Activated CD8-positive, alpha-beta memory T cell treated with anti-CD3 and anti-CD28 coated beads, Interleukin-2, amount 50 U/mL, for 48 hours (primary cell): ENCODE measurements around the gene DENND1A.
"Not testable (repeated sequence)": the region's sequence is repeated elsewhere in the genome, so short reads cannot be mapped to it uniquely, and the experiment has no call there.

Source experiments
- DNase-seq: peaks from one replicate; pipeline ENCODE4 v3.0.0-alpha.2; 2020

Gene DENND1A

DNA sequence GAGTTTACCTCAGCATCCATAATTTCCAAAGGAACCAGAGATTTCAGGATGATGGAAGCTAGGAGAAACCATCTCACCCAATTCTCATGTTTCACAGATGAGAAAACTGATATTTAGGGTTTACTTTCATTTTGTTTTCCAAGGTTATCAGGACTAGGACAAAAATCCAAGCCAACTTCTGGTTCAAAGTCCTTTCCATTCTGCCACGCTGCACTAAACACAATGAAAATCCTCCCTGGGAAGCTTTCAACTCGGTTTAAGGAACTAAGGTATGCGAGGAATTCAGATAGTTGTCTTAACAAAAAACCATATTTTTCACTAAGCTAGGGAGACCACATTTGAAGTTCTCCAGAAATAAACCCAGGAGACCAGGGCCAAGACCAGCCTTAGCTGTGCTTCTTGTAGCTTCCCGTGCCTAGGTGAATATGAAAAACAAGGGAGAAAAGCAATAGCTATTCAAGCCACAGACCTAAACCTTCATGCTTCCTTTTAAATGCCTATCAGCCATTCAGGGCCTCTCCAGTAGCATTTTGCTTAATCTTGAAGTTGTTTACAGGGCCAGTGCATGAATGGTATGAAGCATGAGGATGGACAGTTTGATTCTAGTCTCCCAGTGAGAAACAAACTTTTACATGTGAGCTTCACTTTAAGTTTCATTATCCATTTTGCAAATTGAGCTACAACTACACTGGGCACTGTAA, 167.9 kb downstream of the DENND1A start:
- DNase-seq: no peak

DNA sequence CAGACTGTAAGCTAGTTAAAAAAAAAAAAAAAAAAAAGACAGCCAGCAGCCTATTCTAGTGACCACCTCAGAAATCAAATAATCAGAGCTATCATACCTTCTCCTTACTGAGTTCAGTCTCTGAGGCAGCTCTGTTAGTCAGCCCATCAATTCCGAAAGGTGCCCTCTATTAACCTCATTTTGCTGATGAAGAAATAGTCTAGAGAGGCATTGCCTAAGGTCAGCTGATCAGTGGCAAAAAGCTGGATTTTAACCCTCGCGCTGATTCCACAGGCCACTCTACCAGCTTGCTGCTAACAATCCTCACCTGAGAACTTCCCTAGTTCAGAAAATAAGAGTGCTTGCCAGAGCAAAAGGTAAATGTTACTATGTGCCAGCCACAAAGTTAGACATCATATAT, 172.0 kb downstream of the DENND1A start:
- DNase-seq: no peak

DNA sequence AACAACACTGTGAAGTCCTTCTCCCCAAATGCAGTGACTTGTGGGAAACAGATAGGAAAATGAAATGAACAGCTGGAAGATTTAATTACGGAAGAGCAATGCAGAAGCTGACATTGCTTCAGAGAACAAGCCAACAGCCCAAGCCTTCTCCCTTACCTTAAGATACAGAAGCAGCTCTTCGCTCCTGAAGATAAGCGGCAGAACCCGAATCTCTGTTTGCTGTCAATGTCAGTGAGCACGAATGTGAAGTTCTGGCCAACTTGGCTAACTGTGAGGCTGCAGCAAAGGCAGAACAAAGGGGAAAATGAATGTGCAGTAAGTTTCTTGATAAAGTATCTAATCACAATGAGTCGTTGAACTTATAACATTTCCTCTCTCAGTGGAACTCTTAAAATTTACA, 172.4 kb downstream of the DENND1A start:
- no peak for DNase-seq

DNA sequence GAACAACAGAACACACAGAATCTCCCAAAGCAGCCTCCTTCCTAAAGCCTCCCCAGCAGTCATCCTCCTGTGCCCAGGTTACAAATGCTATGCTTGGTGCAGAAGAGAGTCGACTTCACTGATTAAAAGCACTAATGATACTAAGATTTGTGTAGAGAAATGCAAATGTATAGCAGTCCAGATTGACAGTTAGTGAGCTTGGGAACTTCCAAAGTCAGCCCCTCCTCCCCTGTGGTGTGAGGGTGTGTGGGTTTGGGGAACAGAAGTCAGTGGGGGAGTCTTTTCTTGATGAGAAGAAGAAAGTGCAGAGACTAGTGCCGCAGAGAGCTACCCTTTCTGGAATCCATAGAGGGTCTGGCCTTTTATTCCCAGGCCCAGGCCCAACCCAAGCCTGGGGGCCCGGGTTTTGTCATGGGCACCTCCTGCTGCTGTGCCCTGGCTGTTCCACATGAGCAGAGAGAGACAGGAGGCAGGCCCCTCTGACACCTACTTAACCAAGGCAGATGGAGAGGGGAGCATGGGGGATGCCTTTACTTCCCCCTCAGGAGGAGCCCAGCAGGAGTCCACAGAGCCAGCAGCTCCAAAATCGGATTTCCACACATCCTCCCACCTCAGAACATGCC, 173.3 kb downstream of the DENND1A start:
- no peak for DNase-seq

DNA sequence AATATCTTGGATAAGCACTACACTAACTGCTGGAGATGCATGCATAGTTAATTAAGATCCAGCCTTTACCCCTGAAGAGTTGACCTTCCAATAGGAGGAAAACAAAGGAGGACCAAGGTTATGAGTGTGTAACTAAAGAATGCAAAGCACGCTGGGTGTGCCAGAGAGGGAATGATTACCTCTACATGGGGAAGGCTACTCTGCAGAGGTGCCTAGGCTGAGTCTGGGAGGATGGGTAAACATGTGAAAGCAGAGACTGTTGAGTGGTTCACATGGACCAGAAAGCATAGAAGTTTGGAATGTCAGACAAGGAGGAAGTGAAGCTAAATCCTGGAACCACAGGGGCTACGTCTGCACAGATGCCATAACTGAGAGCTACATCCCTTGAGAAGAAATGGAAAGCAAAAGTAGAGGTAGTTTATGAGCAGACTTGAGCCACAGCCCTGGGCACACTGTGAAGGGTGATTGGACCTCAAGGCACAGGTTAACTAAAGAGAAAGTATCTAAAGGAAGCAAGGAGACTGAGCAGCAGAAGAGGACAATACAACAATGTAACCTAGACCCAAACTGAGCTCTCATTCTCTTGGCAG, 176.2 kb downstream of the DENND1A start:
- no peak for DNase-seq

DNA sequence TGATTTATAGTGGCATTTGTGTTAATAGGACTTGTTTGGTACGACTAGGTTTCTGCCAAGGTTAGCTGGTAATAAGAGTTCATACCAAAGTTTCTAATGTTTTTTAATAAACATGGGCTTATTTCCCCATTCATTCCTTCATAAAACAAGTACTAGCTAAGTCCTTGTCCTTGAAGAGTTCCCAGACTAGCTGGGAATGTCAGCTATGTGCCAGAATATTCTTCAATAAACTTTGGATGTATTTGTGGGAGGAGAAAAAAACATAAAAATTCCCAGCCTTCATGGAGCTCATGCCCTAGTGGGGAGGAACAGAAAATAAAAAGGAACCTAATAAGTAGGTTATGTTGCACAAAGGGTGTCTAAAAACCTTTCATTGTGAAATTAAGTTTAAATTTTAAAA, 176.9 kb downstream of the DENND1A start:
- no peak for DNase-seq

DNA sequence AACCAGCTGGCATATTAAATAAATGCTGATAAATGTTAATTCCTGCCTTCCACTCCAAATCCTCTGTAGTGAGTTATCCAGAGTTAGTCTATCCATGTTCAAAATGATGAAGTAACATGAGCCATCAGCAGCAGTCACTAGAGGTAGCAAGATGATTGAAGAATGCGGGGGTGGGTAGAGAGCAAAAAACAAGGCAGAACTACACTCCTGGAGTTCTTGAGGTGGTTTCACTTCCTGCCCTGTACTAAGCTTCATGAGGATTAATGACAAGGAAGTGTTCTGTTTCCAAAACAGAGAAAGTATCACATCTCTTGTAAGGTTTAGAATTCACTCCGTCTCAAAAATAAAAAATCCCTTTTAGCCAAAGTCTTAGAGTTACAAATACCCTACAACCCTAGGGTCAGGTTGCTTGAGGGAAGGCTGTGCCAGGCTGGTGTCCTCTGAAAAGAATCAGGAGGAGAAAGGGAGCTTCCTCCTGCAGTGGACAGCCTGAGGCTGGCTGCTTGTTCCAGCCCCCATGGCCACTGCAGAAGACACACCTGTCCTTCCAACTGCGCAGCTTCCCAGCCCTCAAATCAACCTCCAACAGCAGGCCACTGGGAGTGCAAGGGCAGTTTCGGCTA, 180.2 kb downstream of the DENND1A start:
- no peak for DNase-seq

DNA sequence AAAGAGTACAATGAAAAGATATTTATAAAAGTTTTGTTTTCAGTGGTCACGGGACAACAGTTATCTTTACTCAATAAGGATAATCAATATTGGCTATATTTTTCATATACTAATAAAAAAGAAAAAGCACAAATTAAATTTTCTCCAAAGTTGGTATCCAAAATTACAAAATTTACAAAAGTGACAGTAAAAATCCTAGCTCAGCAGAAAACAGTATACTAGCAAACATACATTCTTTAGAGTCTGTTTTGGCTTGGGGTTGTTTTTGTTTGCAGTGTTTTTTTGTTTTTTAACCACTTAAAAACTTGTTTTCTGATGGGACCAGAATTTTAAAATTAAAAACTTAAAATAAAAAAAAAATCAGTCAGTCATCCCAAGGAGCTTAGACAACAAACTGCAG, 183.2 kb downstream of the DENND1A start:
- DNase-seq: no peak

DNA sequence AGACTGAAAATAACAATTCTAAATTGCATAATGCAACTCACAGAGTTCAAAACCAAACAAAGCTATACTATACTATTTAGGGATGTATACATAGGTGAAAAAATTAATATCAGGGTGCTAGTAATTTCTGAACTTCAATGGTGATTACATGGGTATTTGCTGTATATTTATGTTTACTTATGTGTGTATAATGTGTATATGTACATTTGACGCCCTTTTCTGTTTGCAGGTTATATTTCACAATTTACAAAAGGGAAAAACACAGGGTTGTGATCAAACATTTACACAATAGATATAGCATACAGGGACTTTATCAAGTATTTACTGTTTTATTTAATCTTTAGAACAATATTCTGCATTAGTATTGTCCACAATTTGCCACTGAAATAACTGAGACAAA, 184.0 kb downstream of the DENND1A start:
- DNase-seq: no peak

DNA sequence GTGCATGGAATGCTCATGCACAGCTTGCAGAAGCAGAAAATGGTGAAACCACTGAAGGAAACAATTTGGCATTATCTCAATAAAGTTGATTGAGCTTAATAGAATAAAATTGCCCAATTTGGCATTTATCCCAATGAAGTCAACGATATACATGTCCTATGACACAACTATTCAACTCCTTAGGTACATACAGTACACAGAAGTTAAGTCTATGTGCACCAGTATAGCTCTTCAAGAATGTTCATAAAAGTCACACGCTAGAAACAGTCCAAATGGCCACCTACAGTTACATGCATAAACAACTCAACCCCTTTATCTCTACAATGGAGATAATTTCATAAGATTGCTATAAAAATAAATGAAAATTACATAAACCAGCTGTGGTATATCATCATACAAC, 184.5 kb downstream of the DENND1A start:
- DNase-seq: no peak

DNA sequence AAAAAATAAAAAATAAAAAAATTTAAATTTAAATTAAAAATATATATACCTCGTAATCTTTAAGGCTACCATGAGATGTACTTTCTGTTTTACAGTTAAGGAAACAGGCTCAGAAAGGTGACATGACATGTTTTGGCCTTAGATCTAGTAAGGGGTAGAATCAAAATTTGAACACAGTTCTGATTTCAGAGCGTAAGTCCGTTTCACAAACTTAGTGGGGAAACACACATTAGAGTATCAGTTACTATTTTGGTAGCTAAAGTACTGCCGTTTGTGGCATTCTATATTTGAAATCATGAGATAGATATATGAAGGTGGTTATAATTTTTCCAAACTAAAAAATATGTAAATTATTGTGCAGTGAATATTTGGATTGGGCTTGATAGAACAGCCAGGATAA, 186.2 kb downstream of the DENND1A start:
- DNase-seq: no peak

DNA sequence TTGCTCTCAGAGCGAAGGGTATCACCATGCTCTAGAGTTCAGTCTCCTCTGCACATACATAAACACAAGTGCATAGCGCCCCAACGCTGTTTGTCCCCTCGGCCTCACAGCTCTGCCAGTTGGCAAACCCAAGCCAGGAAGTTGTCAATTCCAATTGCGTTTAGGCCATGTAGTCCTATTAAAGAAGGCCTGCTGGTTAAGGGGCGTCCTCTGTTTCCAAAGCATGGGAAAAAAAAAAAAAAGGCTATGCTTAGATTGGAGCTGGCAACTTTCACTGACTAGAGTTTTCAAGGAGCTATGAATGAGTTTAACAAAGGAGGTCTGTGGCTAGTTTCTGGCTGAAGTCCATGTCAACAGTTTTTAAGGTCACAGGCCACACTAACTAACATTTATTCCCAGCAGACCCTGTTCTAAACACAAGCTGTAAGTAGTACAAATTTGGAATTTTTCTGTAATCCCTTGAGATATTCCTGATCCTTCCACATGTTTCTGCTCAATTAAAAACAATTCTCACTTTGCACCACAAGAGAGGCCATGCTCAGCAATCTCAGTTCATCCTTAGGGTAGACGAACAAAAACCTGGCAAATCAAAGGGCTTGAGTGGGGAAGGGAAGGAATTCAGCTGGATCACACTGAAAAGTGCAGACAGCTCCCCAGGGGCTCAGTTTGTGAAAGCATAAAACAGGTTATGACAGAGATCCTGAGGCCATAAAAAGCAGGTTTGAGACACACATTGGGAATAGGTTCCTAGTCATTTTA, 187.7 kb downstream of the DENND1A start:
- DNase-seq: no peak

DNA sequence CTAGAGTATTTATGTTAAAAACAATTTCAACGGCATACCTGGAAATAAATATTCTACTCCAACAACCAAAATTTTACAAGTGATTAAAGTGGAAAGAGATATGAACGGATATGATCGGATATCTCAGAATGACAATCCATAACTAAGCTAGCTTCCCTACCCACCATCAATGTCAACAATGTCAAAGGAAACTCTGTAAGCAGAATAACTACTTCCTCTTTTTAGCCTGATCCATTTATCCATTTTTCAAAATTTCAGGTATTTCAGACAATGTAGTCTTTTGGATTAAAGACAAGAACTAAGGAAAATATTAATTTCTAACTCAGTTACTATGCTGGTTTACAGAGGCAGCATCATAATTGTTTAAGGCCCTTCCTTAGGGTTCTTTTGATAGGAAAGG, 188.7 kb downstream of the DENND1A start:
- no peak for DNase-seq

DNA sequence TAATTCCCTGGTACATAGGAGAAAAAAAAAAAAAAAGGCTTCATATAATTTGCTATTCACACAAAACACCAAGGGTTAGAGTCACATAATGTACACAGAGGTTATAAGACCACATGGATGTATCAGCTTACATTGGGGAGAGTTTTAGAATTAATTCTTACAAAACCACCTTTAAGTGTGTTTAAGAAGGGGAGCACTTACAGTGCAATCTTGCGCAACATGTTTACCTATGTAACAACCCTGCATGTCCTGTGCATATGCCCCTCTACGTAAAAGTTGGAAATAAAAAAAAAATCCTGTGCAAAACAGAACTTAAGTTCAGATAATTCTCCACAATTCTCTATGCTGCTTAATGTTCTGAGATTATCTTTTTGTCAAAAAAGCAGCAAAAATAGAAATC, 190.0 kb downstream of the DENND1A start:
- no peak for DNase-seq

DNA sequence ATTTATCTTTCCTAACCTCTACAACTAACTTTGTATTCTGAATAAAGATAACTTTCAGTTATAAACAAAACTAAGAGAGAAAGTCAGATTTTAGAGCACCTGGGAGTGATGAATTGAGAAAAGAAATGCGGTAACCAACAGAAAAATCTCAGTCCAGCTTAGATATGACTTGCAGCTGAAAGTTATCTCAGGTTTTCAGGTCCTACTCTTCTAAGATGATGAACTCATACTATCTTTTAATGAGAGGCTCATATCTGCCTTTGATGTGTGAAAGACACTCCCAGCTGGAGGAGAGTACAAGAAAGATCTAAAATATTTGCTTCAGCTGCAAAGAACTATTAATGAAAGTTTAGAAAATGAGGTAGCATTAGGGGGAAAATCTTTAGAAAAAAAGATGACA, 190.5 kb downstream of the DENND1A start:
- DNase-seq: no peak

DNA sequence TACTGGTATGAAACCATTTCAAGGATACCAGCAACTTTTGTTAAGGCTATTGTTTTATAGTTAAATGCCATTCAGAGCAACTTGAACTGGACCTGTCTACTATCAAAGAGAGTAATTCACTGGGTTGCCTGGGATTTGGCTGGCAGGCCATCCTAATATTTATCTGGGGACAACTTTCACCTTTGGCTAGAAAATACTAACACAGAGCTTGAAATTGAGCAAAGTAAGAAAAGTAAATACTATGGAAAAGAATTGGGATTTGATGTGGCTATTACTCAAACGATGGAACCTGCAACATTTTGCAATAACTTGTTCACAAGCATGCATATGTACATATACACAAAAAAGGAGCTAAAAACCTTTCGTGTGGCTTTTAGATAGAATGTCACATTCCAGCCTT, 191.3 kb downstream of the DENND1A start:
- no peak for DNase-seq

DNA sequence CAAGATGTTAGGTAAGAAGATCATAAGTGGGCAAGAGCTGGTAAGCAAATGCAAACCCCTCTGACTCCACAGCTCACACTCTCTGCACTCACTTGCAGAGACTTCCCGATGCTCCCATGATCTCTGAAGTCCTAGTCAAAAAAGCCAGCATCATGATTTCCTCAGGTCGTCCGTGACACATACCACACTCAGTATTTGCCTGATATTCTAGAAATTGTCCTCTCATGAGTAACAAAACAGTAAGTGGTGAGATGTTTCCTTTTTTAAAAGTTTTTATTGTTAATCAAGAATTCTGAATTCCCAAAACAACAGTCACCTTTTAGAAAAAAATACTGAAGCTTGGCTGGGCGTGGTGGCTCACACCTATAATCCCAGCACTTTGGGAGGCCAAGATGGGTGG, 194.6 kb downstream of the DENND1A start:
- DNase-seq: no peak

DNA sequence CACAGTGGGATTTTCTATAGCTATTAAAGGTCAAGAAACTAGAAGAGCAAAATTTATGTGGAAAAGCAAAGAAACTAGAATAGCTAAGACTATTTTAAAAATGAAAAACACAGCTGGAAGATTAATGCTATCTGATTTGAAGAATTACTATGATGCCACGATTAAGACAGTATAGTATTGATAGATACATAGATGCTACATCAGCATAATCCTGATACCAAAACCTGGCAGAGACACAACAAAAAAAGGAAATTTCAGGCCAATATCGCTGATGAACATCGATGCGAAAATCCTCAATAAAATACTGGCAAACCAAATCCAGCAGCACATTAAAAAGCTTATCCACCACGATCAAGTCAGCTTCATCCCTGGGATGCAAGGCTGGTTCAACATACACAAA, 201.4 kb downstream of the DENND1A start:
- not testable (repeated sequence) for DNase-seq

DNA sequence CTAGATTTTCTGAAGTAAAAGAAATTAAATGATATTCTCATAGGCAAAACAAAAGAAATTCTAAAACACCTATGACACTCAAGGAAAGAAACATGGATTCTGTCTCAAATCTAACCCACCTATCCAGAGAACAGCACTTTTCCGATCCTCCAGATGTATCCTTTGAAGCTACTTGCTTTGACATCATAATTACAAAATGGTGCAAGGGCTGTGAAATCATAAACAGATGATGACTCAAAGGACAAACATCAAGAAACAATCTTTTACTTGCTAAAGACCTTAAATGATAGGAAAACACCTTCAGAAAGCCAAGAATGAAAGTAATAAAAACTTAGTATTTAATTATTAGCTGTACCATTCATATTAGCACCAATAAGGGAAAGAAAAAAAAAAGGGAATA, 202.6 kb downstream of the DENND1A start:
- DNase-seq: no peak

DNA sequence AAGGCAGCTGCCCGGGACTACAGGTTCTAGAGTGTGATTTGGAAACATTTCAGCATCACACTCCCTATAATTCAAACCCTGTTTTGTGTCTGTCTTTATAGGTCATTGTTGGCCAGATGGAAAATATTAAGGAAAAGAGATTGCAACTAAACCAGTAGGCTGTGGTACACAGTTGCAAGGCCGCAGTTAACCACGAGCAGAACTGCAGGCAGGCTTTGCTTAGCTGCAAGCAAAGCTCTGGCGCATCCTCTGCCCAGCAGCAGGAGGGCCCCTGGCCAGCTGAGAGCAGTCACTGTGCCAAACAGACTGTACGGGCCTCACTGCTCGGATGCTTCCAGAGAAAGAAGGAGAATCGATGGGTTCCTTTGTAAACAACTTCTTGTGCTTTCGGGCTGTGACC, 204.5 kb downstream of the DENND1A start:
- DNase-seq: no peak

DNA sequence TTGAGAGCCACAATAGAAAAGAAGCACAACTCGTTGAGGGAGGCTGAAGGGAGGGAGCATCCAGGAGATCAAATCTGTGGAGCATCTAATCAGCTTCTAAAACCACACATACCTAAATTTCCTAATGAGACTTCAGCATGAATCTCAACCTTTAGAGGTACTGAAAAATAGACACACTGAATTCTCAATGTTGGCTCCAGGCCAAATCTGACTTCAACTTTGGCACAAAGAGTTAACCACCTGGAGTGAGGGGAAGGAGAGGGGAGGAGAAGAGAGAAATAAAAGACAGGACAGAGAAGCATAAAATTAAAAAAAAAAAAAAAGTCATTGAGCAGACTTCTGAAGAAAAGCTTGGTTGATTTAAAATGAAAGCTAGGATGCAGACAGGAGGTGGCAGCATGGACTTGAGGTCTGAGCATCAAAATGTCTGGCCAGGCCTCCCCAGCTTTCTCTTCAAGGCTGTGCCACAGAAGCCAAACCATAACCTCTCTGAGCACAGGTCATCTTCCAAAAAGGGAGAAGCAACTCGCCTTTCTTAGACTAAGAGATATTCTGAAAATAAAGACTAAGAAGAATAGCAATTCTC, 205.6 kb downstream of the DENND1A start:
- DNase-seq: no peak

DNA sequence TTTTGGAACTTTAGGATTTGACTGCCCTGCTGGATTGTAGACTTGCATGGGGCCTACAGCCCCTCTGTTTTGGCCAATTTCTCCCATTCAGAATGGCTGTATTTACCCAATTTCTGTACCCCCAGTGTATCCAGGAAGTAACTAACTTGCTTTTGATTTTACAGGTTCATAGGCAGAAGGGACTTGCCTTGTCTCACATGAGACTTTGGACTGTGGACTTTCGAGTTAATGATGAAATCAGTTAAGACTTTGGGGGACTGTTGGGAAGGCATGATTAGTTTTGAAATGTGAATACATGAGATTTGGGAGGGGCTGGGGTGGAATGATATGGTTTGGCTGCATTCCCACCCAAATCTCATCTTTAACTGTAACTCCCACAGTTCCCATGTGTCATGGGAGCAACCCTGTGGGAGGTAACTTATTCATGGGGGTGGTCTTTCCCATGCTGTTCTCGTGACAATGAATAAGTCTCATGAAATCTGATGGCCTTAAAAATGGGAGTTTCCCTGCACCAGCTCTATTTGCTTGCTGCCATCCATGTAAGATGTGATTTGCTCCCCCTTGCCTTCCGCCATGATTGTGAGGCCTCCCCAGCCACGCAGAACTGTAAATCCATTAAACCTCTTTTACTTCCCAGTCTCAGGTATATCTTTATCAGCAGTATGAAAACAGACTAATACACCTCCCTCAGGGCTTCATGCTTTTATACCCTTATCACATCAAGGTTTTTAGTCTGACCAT, 206.6 kb downstream of the DENND1A start:
- no peak for DNase-seq
